ENCODE measurements around the gene APPL1.

GRCh38 chr3:57309769-57310360 lies 82.3 kb downstream of the APPL1 start:
- TF ChIP-seq EZH2phosphoT487 (IDR thresholded peaks at IDR 0.05): no peak
- TF ChIP-seq EZH2 (IDR thresholded peaks at IDR 0.05): no peak
